ENCODE results near the gene DCDC2C.

Gene DCDC2C

GRCh38 chr2:3725002-3725401 is 21.6 kb downstream of the DCDC2C start:
- no peaks in the 10 kb centered on the region for H3F3A ChIP-seq (ENCODE audit: insufficient read depth, low read length)
- no peak overlapping the region for H2AFZ ChIP-seq (ENCODE audit: low read length)
- H3K9me2 ChIP-seq (ENCODE audit: low read depth, low read length): no peaks in the 10 kb centered on the region
- no peak overlapping the region for H3K9ac ChIP-seq (ENCODE audit: low read length)
- H3K4me3 ChIP-seq (ENCODE audit: low read depth, low read length, poor library complexity, severe bottlenecking): no peak overlapping the region
- no peaks in the 10 kb centered on the region; the same call in 1 of the 2 replicates for H3K27me3 ChIP-seq (ENCODE audit: insufficient read depth, low read length)
- H4K20me1 ChIP-seq (ENCODE audit: insufficient read depth, low read length): no peaks in the 10 kb centered on the region
- TF ChIP-seq CTCF (IDR thresholded peaks at IDR 0.05; ENCODE audit: low read length) (no peak), EZH2 (IDR thresholded peaks at IDR 0.05; ENCODE audit: borderline replicate concordance, low read length) (no peak)
- H3K27ac ChIP-seq (ENCODE audit: low read depth, low read length, poor library complexity, severe bottlenecking): no peak overlapping the region
- H3K79me2 ChIP-seq (ENCODE audit: insufficient read depth, low read length): no peaks in the 10 kb centered on the region
- H3K4me1 ChIP-seq (ENCODE audit: insufficient read depth, low read length, severe bottlenecking): no peaks in the 10 kb centered on the region
- H3K4me2 ChIP-seq (ENCODE audit: low read length): no peak overlapping the region
- H3K9me3 ChIP-seq (ENCODE audit: low read length): peaks cover 2% of the 10 kb centered on the region; the same call in 1 of the 2 replicates
- no peaks in the 10 kb centered on the region for H3K36me3 ChIP-seq (ENCODE audit: insufficient read depth, low read length)

- Histone ChIP-seq H4K20me1 (ENCODE audit: insufficient read depth, low read length) (no peaks in the 10 kb centered on the region), H3K4me3 (ENCODE audit: low read depth, low read length, poor library complexity, severe bottlenecking) (no peak overlapping the region), H3K9ac (ENCODE audit: low read length) (no peak overlapping the region), H2AFZ (ENCODE audit: low read length) (no peak overlapping the region), H3K27me3 (ENCODE audit: insufficient read depth, low read length) (no peaks in the 10 kb centered on the region; the same call in 1 of the 2 replicates), H3K9me2 (ENCODE audit: low read depth, low read length) (no peaks in the 10 kb centered on the region), H3K9me3 (ENCODE audit: low read length) (peaks cover 2% of the 10 kb centered on the region; the same call in 1 of the 2 replicates), H3K36me3 (ENCODE audit: insufficient read depth, low read length) (no peaks in the 10 kb centered on the region), H3F3A (ENCODE audit: insufficient read depth, low read length) (no peaks in the 10 kb centered on the region), H3K27ac (ENCODE audit: low read depth, low read length, poor library complexity, severe bottlenecking) (no peak overlapping the region), H3K79me2 (ENCODE audit: insufficient read depth, low read length) (no peaks in the 10 kb centered on the region), H3K4me2 (ENCODE audit: low read length) (no peak overlapping the region), H3K4me1 (ENCODE audit: insufficient read depth, low read length, severe bottlenecking) (no peaks in the 10 kb centered on the region)
- TF ChIP-seq EZH2 (IDR thresholded peaks at IDR 0.05; ENCODE audit: borderline replicate concordance, low read length) (no peak), CTCF (IDR thresholded peaks at IDR 0.05; ENCODE audit: low read length) (no peak)
Observed at GRCh38 chr2:3725458-3726250, 22.3 kb downstream of the DCDC2C start.

- Histone ChIP-seq H4K20me1 (ENCODE audit: insufficient read depth, low read length) (no peaks in the 10 kb centered on the region), H3K27me3 (ENCODE audit: insufficient read depth, low read length) (no peaks in the 10 kb centered on the region; the same call in 1 of the 2 replicates), H3K36me3 (ENCODE audit: insufficient read depth, low read length) (no peaks in the 10 kb centered on the region), H3F3A (ENCODE audit: insufficient read depth, low read length) (no peaks in the 10 kb centered on the region), H3K9ac (ENCODE audit: low read length) (no peak overlapping the region), H3K9me2 (ENCODE audit: low read depth, low read length) (no peaks in the 10 kb centered on the region), H3K4me1 (ENCODE audit: insufficient read depth, low read length, severe bottlenecking) (no peaks in the 10 kb centered on the region), H3K79me2 (ENCODE audit: insufficient read depth, low read length) (no peaks in the 10 kb centered on the region), H3K9me3 (ENCODE audit: low read length) (no peaks in the 10 kb centered on the region), H3K27ac (ENCODE audit: low read depth, low read length, poor library complexity, severe bottlenecking) (no peak overlapping the region), H2AFZ (ENCODE audit: low read length) (no peak overlapping the region), H3K4me2 (ENCODE audit: low read length) (no peak overlapping the region), H3K4me3 (ENCODE audit: low read depth, low read length, poor library complexity, severe bottlenecking) (no peak overlapping the region)
- TF ChIP-seq CTCF (IDR thresholded peaks at IDR 0.05; ENCODE audit: low read length): no peak
- no peak for TF ChIP-seq EZH2 (IDR thresholded peaks at IDR 0.05; ENCODE audit: borderline replicate concordance, low read length)
Observed at GRCh38 chr2:3726511-3726910, 23.1 kb downstream of the DCDC2C start.
